ENCODE measurements around the gene CIPC.

GRCh38 chr14:77116172-77116817 lies 18.2 kb downstream of the CIPC start:
- no peak for TF ChIP-seq CTCF (IDR thresholded peaks at IDR 0.05; ENCODE audit: insufficient read depth, low read length)
- TF ChIP-seq REST (IDR thresholded peaks at IDR 0.05; ENCODE audit: insufficient replicate concordance, low read depth) = no peak
- TF ChIP-seq GABPA (IDR thresholded peaks at IDR 0.05; ENCODE audit: low read depth) = no peak
- TF ChIP-seq POLR2AphosphoS5 (IDR thresholded peaks at IDR 0.05; ENCODE audit: low read depth) = no peak

Measured in HL-60 (cell line).